HepG2 (cell line): ENCODE data around the gene SPATA32. TPM values are rescaled to one million over a fixed set of nuclear protein-coding genes. Genes with fewer than 3 reads are reported as not detected.

ENCODE experiments used
- BORCS8-MEF2B ChIP-seq: sonication (generic); formaldehyde crosslinking; IDR thresholded peaks from 2 replicates; pipeline ENCODE4 v1.8.0; 2022; ENCODE audit warnings: mild to moderate bottlenecking, missing genetic modification reagents
- DNMT3B ChIP-seq: conservative IDR thresholded peaks from 2 replicates; pipeline ENCODE4 v1.6.1; 2016; ENCODE audit warnings: missing biosample characterization, control low read depth
- GZF1 ChIP-seq: sonication (generic); formaldehyde crosslinking; IDR thresholded peaks from 2 replicates; pipeline ENCODE4 v1.5.1; 2020; ENCODE audit warnings: mild to moderate bottlenecking, missing genetic modification reagents
- HINFP ChIP-seq: sonication (generic); formaldehyde crosslinking; IDR thresholded peaks from 2 replicates; pipeline ENCODE4 v1.4.0; 2020; ENCODE audit warnings: low read depth, mild to moderate bottlenecking, missing genetic modification reagents
- MED1 ChIP-seq: sonication (generic); formaldehyde crosslinking; IDR thresholded peaks from 2 replicates; pipeline ENCODE4 v1.4.0; 2020; ENCODE audit warnings: missing genetic modification reagents
- MIER3 ChIP-seq: IDR thresholded peaks from 2 replicates; pipeline ENCODE4 v1.6.1; 2016; ENCODE audit warnings: missing compliant biosample characterization, borderline replicate concordance
- NKX3-1 ChIP-seq: sonication (generic); formaldehyde crosslinking; IDR thresholded peaks from 2 replicates; pipeline ENCODE4 v1.5.0; 2020; ENCODE audit warnings: missing genetic modification reagents
- NR2F2 ChIP-seq: IDR thresholded peaks from 2 replicates; pipeline ENCODE4 v1.6.1; 2012; ENCODE audit warnings: low read depth, inconsistent platforms, borderline replicate concordance
- SOX5 ChIP-seq: IDR thresholded peaks from 2 replicates; pipeline ENCODE4 v1.6.1; 2016; ENCODE audit warnings: borderline replicate concordance
- TEAD3 ChIP-seq: optimal IDR thresholded peaks from 2 replicates; pipeline ENCODE3; 2016; ENCODE audit warnings: borderline replicate concordance
- ZBTB25 ChIP-seq: IDR thresholded peaks from 2 replicates; pipeline ENCODE4 v1.6.1; 2018; ENCODE audit warnings: missing genetic modification reagents
- ZBTB40 ChIP-seq, 2 experiments: fragments of 450-650 bp in 1 of 2; sonication (generic) in 1 of 2; formaldehyde crosslinking in 1 of 2; IDR thresholded peaks; 2 replicates each; pipeline versions ENCODE4 v1.6.1 to v1.8.0; 2016 to 2022; ENCODE audit warnings: antibody characterized with exemption in 1 of 2, mild to moderate bottlenecking in 1 of 2, missing genetic modification reagents in 1 of 2
- ZNF138 ChIP-seq: sonication (generic); formaldehyde crosslinking; IDR thresholded peaks from 2 replicates; pipeline ENCODE4 v1.5.0; 2020; ENCODE audit warnings: mild to moderate bottlenecking, low read depth, missing genetic modification reagents
- ZNF383 ChIP-seq: sonication (generic); formaldehyde crosslinking; IDR thresholded peaks from 2 replicates; pipeline ENCODE4 v1.4.0; 2020; ENCODE audit warnings: missing genetic modification reagents, mild to moderate bottlenecking, borderline replicate concordance
- ZNF557 ChIP-seq: sonication (generic); formaldehyde crosslinking; IDR thresholded peaks from 2 replicates; pipeline ENCODE4 v1.4.0; 2020; ENCODE audit warnings: missing genetic modification reagents
- ZNF598 ChIP-seq: sonication (generic); formaldehyde crosslinking; IDR thresholded peaks from 2 replicates; pipeline ENCODE4 v1.5.1; 2020; ENCODE audit warnings: mild to moderate bottlenecking, missing genetic modification reagents, borderline replicate concordance
- polyA plus RNA-seq, 8 experiments: library from polyadenylated mRNA; depleted of rRNA in 3 of 8; stranded (reverse) in 7 of 8; unstranded in 1 of 8; fragments of >200 nt; fragmentation: Illumina TruSeq in 4 of 8; extraction: Trizol in 4 of 8; gene quantifications; 2 replicates each; pipeline versions ENCODE4 v1.2.1 to v1.2.3, GENCODE V29; 2011 to 2016; ENCODE audit warnings: low read depth in 4 of 8, missing spikeins in 1 of 8, mixed read lengths in 1 of 8; ENCODE audit not compliant: insufficient read depth in 1 of 8
- total RNA-seq, 5 experiments: library from RNA; depleted of rRNA; stranded (reverse); fragments of >200 nt; fragmentation: Illumina TruSeq; extraction: Trizol; gene quantifications; 2 replicates each; pipeline ENCODE4 v1.2.3, GENCODE V29; 2016; ENCODE audit warnings: low read depth in 1 of 5

SPATA32 gene
- total and polyA plus RNA-seq, 2 of the 13 experiments (the other 11 are each of a cell fraction or from before 2014, with no cell fraction given) = not detected

- TF ChIP-seq TEAD3 (CRISPR knock-in tag) (peak; percentile 61), ZNF383 (CRISPR knock-in tag) (no peak), ZNF557 (0 out of 2 replicates have a peak, but pooled peaks have one; percentile 45), GZF1 (CRISPR knock-in tag) (no peak), ZNF598 (CRISPR knock-in tag) (0 out of 2 replicates have a peak, but pooled peaks have one; percentile 65), NR2F2 (no peak), ZNF138 (CRISPR knock-in tag) (no peak), ZBTB40 (IDR thresholded peaks at IDR 0.05) (no peak), ZBTB40 (CRISPR knock-in tag; IDR thresholded peaks at IDR 0.05) (0 out of 2 replicates have a peak, but pooled peaks have one; percentile 44), HINFP (CRISPR knock-in tag) (0 out of 2 replicates have a peak, but pooled peaks have one; percentile 27), SOX5 (CRISPR knock-in tag) (0 out of 2 replicates have a peak, but pooled peaks have one; percentile 10), MED1 (CRISPR knock-in tag) (peak; percentile 45; the same call in 1 of the 2 replicates), DNMT3B (CRISPR knock-in tag) (no peak), BORCS8-MEF2B (CRISPR knock-in tag) (peak; percentile 81), NKX3-1 (CRISPR knock-in tag) (peak; percentile 47; the same call in 1 of the 2 replicates), ZBTB25 (0 out of 2 replicates have a peak, but pooled peaks have one; percentile 41), MIER3 (CRISPR knock-in tag) (peak; percentile 69; the same call in 1 of the 2 replicates)
Measured at GRCh38 chr17:45277216-45277849, 15.4 kb upstream of the SPATA32 start (continued).
